B cell (primary cell): Measurements from ENCODE around the gene PANK2. TPM values are rescaled to one million over a fixed set of nuclear protein-coding genes. Genes with fewer than 3 reads are reported as not detected.

Source experiments
- ATAC-seq: fragments of 200-7000 bp; cut with Tn5 transposase; one replicate; pipeline ENCODE4 v1.10.0; 2021; ENCODE audit warnings: low read depth, mild to moderate bottlenecking, moderate number of reproducible peaks, moderate library complexity
- CTCF ChIA-PET: fragments of 350-600 bp; sonication (Branson Sonifier 250); formaldehyde crosslinking; loops from one replicate; lab custom pipeline; 2021; ENCODE audit warnings: antibody characterized with exemption, inconsistent platforms; lab: Charles Lee
- POLR2A ChIA-PET: fragments of 350-600 bp; sonication (Branson Sonifier 250); formaldehyde crosslinking; loops from one replicate; lab custom pipeline; 2021; ENCODE audit warnings: antibody characterized with exemption; lab: Charles Lee
- DNase-seq: peaks from one replicate; pipeline ENCODE4 v3.0.0; 2013
- H2AFZ ChIP-seq: 2 replicates; pipeline ENCODE4 v1.6.1; 2012; ENCODE audit warnings: mild to moderate bottlenecking, low read depth, low read length; ENCODE audit not compliant: insufficient read depth, poor library complexity, severe bottlenecking
- H3K27ac ChIP-seq, 2 donors: 1 replicate in 1 of 2; 2 replicates in 1 of 2; pipeline ENCODE4 v1.5.1; 2012 to 2013; ENCODE audit warnings: low read length in 2 of 2, mild to moderate bottlenecking in 2 of 2, moderate library complexity in 1 of 2
- H3K27me3 ChIP-seq, 4 experiments: fragments of 200-600 bp in 1 of 4; sonication (generic) in 1 of 4; replicated peaks in 1 of 4; 1 replicate in 2 of 4; 2 replicates in 2 of 4; pipeline versions ENCODE4 v1.6.1 to v1.7.0; 2013 to 2016; ENCODE audit warnings: low read length in 3 of 4, mild to moderate bottlenecking in 2 of 4, mixed read lengths in 1 of 4, moderate library complexity in 1 of 4; ENCODE audit not compliant: insufficient read depth in 4 of 4, control insufficient read depth in 3 of 4; ENCODE audit errors: control extremely low read depth in 1 of 4
- H3K36me3 ChIP-seq, 2 experiments: replicated peaks in 1 of 2; 1 replicate in 1 of 2; 2 replicates in 1 of 2; pipeline versions ENCODE4 v1.6.1 to v1.7.1; 2013; ENCODE audit warnings: low read length in 1 of 2; ENCODE audit not compliant: insufficient read depth in 2 of 2, control insufficient read depth in 1 of 2; ENCODE audit errors: control extremely low read depth in 1 of 2, extremely low read depth in 1 of 2
- H3K4me1 ChIP-seq, 2 donors: fragments of 200-600 bp in 1 of 2; sonication (generic) in 1 of 2; 1 replicate in 1 of 2; 2 replicates in 1 of 2; pipeline versions ENCODE4 v1.5.1 to v1.6.1; 2013 to 2017; ENCODE audit warnings: low read length in 2 of 2; ENCODE audit not compliant: control insufficient read depth in 2 of 2, insufficient read depth in 2 of 2
- H3K4me2 ChIP-seq: replicated peaks from 2 replicates; pipeline ENCODE3; 2012; ENCODE audit warnings: mild to moderate bottlenecking, low read depth, low read length; ENCODE audit not compliant: poor library complexity, severe bottlenecking
- H3K4me3 ChIP-seq, 5 experiments: fragments of 200-600 bp in 1 of 5; sonication (generic) in 1 of 5; 1 replicate in 3 of 5; 2 replicates in 2 of 5; pipeline versions ENCODE4 v1.5.1 to v1.7.0; 2011 to 2016; ENCODE audit warnings: low read length in 4 of 5, mild to moderate bottlenecking in 4 of 5, low read depth in 2 of 5, control low read depth in 1 of 5, moderate library complexity in 1 of 5; ENCODE audit not compliant: insufficient read depth in 1 of 5; ENCODE audit errors: control extremely low read depth in 1 of 5, extremely low read depth in 1 of 5
- H3K79me2 ChIP-seq: fragments of 200-600 bp; sonication (generic); one replicate; pipeline ENCODE4 v1.6.0; 2016; ENCODE audit warnings: low read length; ENCODE audit not compliant: control insufficient read depth, insufficient read depth
- H3K9ac ChIP-seq: fragments of 200-600 bp; sonication (generic); 2 replicates; pipeline ENCODE4 v1.6.1; 2017; ENCODE audit warnings: mild to moderate bottlenecking, low read length, moderate library complexity
- H3K9me3 ChIP-seq, 3 donors: one replicate each; pipeline versions ENCODE4 v1.6.1 to v1.7.1; 2013; ENCODE audit warnings: low read length in 2 of 3; ENCODE audit not compliant: control insufficient read depth in 2 of 3, insufficient read depth in 1 of 3; ENCODE audit errors: control extremely low read depth in 1 of 3
- H4K20me1 ChIP-seq: 2 replicates; pipeline ENCODE4 v1.6.0; 2012; ENCODE audit warnings: mild to moderate bottlenecking, low read length; ENCODE audit not compliant: insufficient read depth, control insufficient read depth, poor library complexity, severe bottlenecking
- H3K27ac Mint-ChIP-seq: one replicate; pipeline ENCODE4 v1.8.0; 2021; ENCODE audit warnings: mixed read lengths
- H3K27me3 Mint-ChIP-seq: one replicate; pipeline ENCODE4 v1.8.0; 2021; ENCODE audit warnings: mixed read lengths
- H3K4me1 Mint-ChIP-seq: one replicate; pipeline ENCODE4 v1.8.0; 2021; ENCODE audit warnings: mixed read lengths
- H3K4me3 Mint-ChIP-seq: one replicate; pipeline ENCODE4 v1.8.0; 2021; ENCODE audit warnings: mixed read lengths
- H3K9me3 Mint-ChIP-seq: one replicate; pipeline ENCODE4 v1.8.0; 2022; ENCODE audit warnings: mixed read lengths; ENCODE audit not compliant: insufficient read depth
- EZH2 ChIP-seq: IDR thresholded peaks from 2 replicates; pipeline ENCODE4 v1.6.1; 2012; ENCODE audit warnings: borderline replicate concordance, low read depth, mild to moderate bottlenecking, moderate library complexity, low read length; ENCODE audit not compliant: insufficient read depth, poor library complexity, severe bottlenecking
- WGBS: methylation state at CpG from one replicate; pipeline ENCODE4 v1.1.5; 2013; ENCODE audit warnings: missing lambda C conversion rate; ENCODE audit not compliant: insufficient coverage; 5-methylcytosine and 5-hydroxymethylcytosine counted together
- intact Hi-C: fragments of 100-400 bp; cut with micrococcal nuclease; formaldehyde crosslinking; loops from one replicate; pipeline ENCODE4 v1.10.0; 2022
- polyA plus RNA-seq: library from polyadenylated mRNA; depleted of rRNA; stranded (reverse); fragments of >200 nt; gene quantifications from 2 replicates; pipeline ENCODE4 v1.2.3, GENCODE V29; 2012
- total RNA-seq, 2 donors: library from RNA; stranded (reverse); fragments of 120-200 nt in 1 of 2; gene quantifications; 1 replicate in 1 of 2; 2 replicates in 1 of 2; pipeline versions ENCODE4 v1.2.3 to v1.2.4, GENCODE V29; 2013 to 2022
- TF ChIP-seq, protein P1 (sequence below): fragments of 200-600 bp; IDR thresholded peaks from one replicate; pipeline ENCODE4 v1.8.0; 2022; ENCODE audit warnings: antibody characterized with exemption, mild to moderate bottlenecking

Gene PANK2
- total and polyA plus RNA-seq, 2 donors (not counting 1 experiment from before 2014, with no cell fraction given): 20.5 to 63.3 TPM

DNA sequence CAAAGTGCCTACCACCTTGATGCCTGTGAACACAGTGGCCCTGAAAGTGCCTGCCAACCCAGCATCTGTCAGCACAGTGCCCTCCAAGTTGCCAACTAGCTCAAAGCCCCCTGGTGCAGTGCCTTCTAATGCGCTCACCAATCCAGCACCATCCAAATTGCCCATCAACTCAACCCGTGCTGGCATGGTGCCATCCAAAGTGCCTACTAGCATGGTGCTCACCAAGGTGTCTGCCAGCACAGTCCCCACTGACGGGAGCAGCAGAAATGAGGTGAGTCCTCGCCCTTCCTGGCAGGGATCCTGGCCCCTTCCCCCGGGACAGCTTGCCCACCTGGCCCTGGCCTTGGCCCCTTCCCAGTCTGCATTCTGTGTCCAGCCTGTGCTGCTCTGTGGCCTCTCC is 24.7 kb upstream of the PANK2 start:
- ATAC-seq (no peak), DNase-seq (no peak)
- no peak overlapping the region for H3K27ac Mint-ChIP-seq
- Histone ChIP-seq H2AFZ (no peak overlapping the region), H3K79me2 (peaks cover 2% of the 10 kb centered on the region), H3K4me3 (no peak overlapping the region), H3K27ac (no peak overlapping the region), H4K20me1 (peaks cover 6% of the 10 kb centered on the region), H3K36me3 (peaks cover 11 to 61% of the 10 kb centered on the region in 2 experiments), H3K4me1 (no peaks in the 10 kb centered on the region), H3K27me3 (no peaks in the 10 kb centered on the region), H3K9ac (no peak overlapping the region), H3K9me3 (peaks cover 0 to 3% (median 0%) of the 10 kb centered on the region in 3 donors), H3K4me2 (no peak overlapping the region)
- H3K27me3 Mint-ChIP-seq: no peaks in the 10 kb centered on the region
- POLR2A ChIA-PET: no interaction called here
- TF ChIP-seq EZH2: no peak
- TF ChIP-seq, protein P1, sequence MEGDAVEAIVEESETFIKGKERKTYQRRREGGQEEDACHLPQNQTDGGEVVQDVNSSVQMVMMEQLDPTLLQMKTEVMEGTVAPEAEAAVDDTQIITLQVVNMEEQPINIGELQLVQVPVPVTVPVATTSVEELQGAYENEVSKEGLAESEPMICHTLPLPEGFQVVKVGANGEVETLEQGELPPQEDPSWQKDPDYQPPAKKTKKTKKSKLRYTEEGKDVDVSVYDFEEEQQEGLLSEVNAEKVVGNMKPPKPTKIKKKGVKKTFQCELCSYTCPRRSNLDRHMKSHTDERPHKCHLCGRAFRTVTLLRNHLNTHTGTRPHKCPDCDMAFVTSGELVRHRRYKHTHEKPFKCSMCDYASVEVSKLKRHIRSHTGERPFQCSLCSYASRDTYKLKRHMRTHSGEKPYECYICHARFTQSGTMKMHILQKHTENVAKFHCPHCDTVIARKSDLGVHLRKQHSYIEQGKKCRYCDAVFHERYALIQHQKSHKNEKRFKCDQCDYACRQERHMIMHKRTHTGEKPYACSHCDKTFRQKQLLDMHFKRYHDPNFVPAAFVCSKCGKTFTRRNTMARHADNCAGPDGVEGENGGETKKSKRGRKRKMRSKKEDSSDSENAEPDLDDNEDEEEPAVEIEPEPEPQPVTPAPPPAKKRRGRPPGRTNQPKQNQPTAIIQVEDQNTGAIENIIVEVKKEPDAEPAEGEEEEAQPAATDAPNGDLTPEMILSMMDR: no peak
- H3K9me3 Mint-ChIP-seq: no peaks in the 10 kb centered on the region
- CTCF ChIA-PET: no interaction called here
- intact Hi-C loops: no loop called here
- peaks cover 5% of the 10 kb centered on the region for H3K4me1 Mint-ChIP-seq
- WGBS: 96% methylated on average over 5 of the region's 5 CpGs
- no peak overlapping the region for H3K4me3 Mint-ChIP-seq

DNA sequence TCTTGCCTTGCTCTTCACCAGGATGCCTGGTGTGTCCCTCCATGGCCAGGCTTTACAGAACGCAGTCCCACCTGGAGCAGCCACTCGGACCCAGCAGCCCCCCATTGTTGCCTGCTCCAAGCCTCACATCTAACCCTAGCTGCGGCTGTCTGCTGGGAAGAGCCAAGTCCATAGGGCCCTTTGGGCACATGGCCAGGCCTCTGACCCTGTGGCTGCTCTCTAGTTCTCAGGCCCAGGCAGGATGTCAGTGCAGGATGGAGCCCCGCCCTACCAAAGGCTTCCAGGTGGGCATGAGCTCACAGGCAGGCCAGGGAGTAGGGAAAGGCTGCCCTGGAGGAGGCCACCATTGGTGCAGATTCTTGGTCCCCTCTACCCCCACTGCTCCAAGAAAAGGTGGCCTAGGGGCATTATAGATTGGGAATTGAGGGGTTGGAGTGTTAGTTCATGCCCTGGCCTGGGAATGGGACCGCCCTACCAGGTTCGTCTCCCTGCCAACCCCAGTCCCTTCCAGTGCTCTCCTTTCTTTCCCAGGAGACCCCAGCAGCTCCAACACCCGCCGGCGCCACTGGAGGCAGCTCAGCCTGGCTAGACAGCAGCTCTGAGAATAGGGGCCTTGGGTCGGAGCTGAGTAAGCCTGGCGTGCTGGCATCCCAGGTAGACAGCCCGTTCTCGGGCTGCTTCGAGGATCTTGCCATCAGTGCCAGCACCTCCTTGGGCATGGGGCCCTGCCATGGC is 23.9 kb upstream of the PANK2 start:
- H3K27ac ChIP-seq: no peak overlapping the region
- H3K4me2 ChIP-seq: no peak overlapping the region
- peaks cover 6% of the 10 kb centered on the region for H4K20me1 ChIP-seq
- no peaks in the 10 kb centered on the region for H3K27me3 ChIP-seq
- CTCF ChIA-PET: no interaction called here
- peaks cover 0 to 3% (median 0%) of the 10 kb centered on the region in 3 donors for H3K9me3 ChIP-seq
- Mint-ChIP-seq H3K27me3 (no peaks in the 10 kb centered on the region), H3K9me3 (no peaks in the 10 kb centered on the region), H3K4me1 (peaks cover 5% of the 10 kb centered on the region), H3K4me3 (no peak overlapping the region), H3K27ac (no peak overlapping the region)
- ATAC-seq (no peak), DNase-seq (no peak)
- intact Hi-C loops: no loop called here
- no peak overlapping the region for H3K9ac ChIP-seq
- WGBS: 100% methylated on average over 13 of the region's 14 CpGs
- TF ChIP-seq EZH2: no peak
- TF ChIP-seq, protein P1: no peak
- H3K79me2 ChIP-seq: peaks cover 2% of the 10 kb centered on the region
- POLR2A ChIA-PET: interaction anchor here (0.5 kb wide), 1 partner anchor 40 kb away, joined by 3 read pairs; no protein-coding TSS in a partner anchor
- H3K4me3 ChIP-seq: no peak overlapping the region
- no peaks in the 10 kb centered on the region for H3K4me1 ChIP-seq
- H3K36me3 ChIP-seq: peaks cover 11 to 64% of the 10 kb centered on the region in 2 experiments
- no peak overlapping the region for H2AFZ ChIP-seq
